SK-N-SH (cell line): ENCODE results near the gene ABI3. TPM values are rescaled to one million over a fixed set of nuclear protein-coding genes. Genes with fewer than 3 reads are reported as not detected.

Experiments
- CTCF ChIA-PET: fragments of 300-600, 350-600 bp; formaldehyde crosslinking; extraction: SDS; loops from one replicate; lab custom pipeline; 2021; lab: Yijun Ruan, JAX
- POLR2A ChIA-PET: fragments of 350-600 bp; sonication (Branson Sonifier 250); formaldehyde crosslinking; extraction: SDS; loops from one replicate; lab custom pipeline; 2020; ENCODE audit warnings: antibody characterized with exemption, inconsistent platforms; lab: Yijun Ruan, JAX
- DNase-seq: peaks from one replicate; pipeline ENCODE4 v3.0.0; 2012
- H2AFZ ChIP-seq: fragments of 200-600 bp; sonication (generic); 2 replicates; pipeline ENCODE4 v1.8.1; 2016; ENCODE audit warnings: antibody characterized with exemption, mild to moderate bottlenecking, low read depth
- H3F3A ChIP-seq: fragments of 200-600 bp; sonication (generic); replicated peaks from 2 replicates; pipeline ENCODE3; 2016; ENCODE audit warnings: antibody characterized with exemption, mild to moderate bottlenecking; ENCODE audit not compliant: insufficient read depth
- H3K27ac ChIP-seq, 2 experiments: fragments of 200-500 bp in 1 of 2; fragments of 200-600 bp in 1 of 2; sonication (Bioruptor generic) in 1 of 2; sonication (generic), shearing (Covaris generic) in 1 of 2; 2 replicates each; pipeline versions ENCODE4 v1.5.1 to v1.6.1; 2014 to 2016; ENCODE audit warnings: low read depth in 2 of 2, inconsistent platforms in 1 of 2, low read length in 1 of 2, mild to moderate bottlenecking in 1 of 2, mixed read lengths in 1 of 2
- H3K27me3 ChIP-seq: fragments of 200-600 bp; sonication (generic), shearing (Covaris generic); 2 replicates; pipeline ENCODE4 v1.6.1; 2016; ENCODE audit warnings: mixed run types; ENCODE audit not compliant: insufficient read depth
- H3K36me3 ChIP-seq, 2 experiments: fragments of 200-500 bp in 1 of 2; fragments of 200-600 bp in 1 of 2; sonication (Bioruptor generic) in 1 of 2; sonication (generic) in 1 of 2; replicated peaks in 1 of 2; 2 replicates each; pipeline versions ENCODE3 to v1.5.1; 2014 to 2016; ENCODE audit warnings: low read length in 1 of 2, mild to moderate bottlenecking in 1 of 2; ENCODE audit not compliant: insufficient read depth in 2 of 2, control insufficient read depth in 1 of 2
- H3K4me1 ChIP-seq, 2 experiments: fragments of 200-500 bp in 1 of 2; fragments of 200-600 bp in 1 of 2; sonication (Bioruptor generic) in 1 of 2; sonication (generic), shearing (Covaris generic) in 1 of 2; 2 replicates each; pipeline versions ENCODE4 v1.5.1 to v1.6.1; 2014 to 2016; ENCODE audit warnings: low read depth in 1 of 2, low read length in 1 of 2, mixed run types in 1 of 2; ENCODE audit not compliant: insufficient read depth in 2 of 2, control insufficient read depth in 1 of 2
- H3K4me2 ChIP-seq: fragments of 200-600 bp; sonication (generic), shearing (Covaris generic); 2 replicates; pipeline ENCODE4 v1.6.1; 2017; ENCODE audit warnings: mixed run types
- H3K4me3 ChIP-seq, 2 experiments: fragments of 200-500 bp in 1 of 2; fragments of 200-600 bp in 1 of 2; sonication (Bioruptor generic) in 1 of 2; sonication (generic), shearing (Covaris generic) in 1 of 2; 2 replicates each; pipeline versions ENCODE4 v1.5.1 to v1.8.1; 2014 to 2016; ENCODE audit warnings: low read depth in 2 of 2, inconsistent platforms in 1 of 2, low read length in 1 of 2, mild to moderate bottlenecking in 1 of 2, mixed read lengths in 1 of 2, moderate library complexity in 1 of 2
- H3K79me2 ChIP-seq: fragments of 200-600 bp; sonication (generic); 2 replicates; pipeline ENCODE4 v1.8.1; 2017; ENCODE audit warnings: mild to moderate bottlenecking; ENCODE audit not compliant: insufficient read depth
- H3K9ac ChIP-seq: fragments of 200-600 bp; sonication (generic); 2 replicates; pipeline ENCODE4 v1.6.1; 2017; ENCODE audit warnings: mixed run types
- H3K9me2 ChIP-seq: fragments of 200-600 bp; sonication (generic); 2 replicates; pipeline ENCODE4 v1.6.1; 2017; ENCODE audit warnings: mixed run types
- H3K9me3 ChIP-seq: fragments of 200-600 bp; sonication (generic); 2 replicates; pipeline ENCODE4 v1.6.1; 2017; ENCODE audit warnings: mixed run types, mild to moderate bottlenecking, moderate library complexity
- H4K20me1 ChIP-seq: fragments of 200-600 bp; sonication (generic); 2 replicates; pipeline ENCODE4 v1.6.1; 2017; ENCODE audit warnings: mild to moderate bottlenecking, mixed run types; ENCODE audit not compliant: insufficient read depth
- CHD2 ChIP-seq: fragments of 150-350 bp; IDR thresholded peaks from 2 replicates; pipeline ENCODE4 v1.6.1; 2018; ENCODE audit warnings: low read length; ENCODE audit not compliant: partially characterized antibody
- ELF1 ChIP-seq: IDR thresholded peaks from 2 replicates; pipeline ENCODE4 v1.4.0; 2012
- EP300 ChIP-seq, 2 experiments: IDR thresholded peaks; 2 replicates each; pipeline versions ENCODE4 v1.4.0 to v1.6.1; 2012; ENCODE audit warnings: borderline replicate concordance in 1 of 2, low read depth in 1 of 2, low read length in 1 of 2
- EZH2phosphoT487 ChIP-seq: fragments of 200-600 bp; sonication (generic); IDR thresholded peaks from 2 replicates; pipeline ENCODE4 v1.6.1; 2017; ENCODE audit warnings: low read depth, mixed run types, mild to moderate bottlenecking, antibody characterized with exemption, moderate library complexity, borderline replicate concordance
- FOXM1 ChIP-seq: IDR thresholded peaks from 2 replicates; pipeline ENCODE4 v1.4.0; 2012; ENCODE audit warnings: low read depth, mild to moderate bottlenecking
- GATA2 ChIP-seq: sonication (generic); formaldehyde crosslinking; IDR thresholded peaks from 2 replicates; pipeline ENCODE4 v1.5.0; 2020; ENCODE audit warnings: mild to moderate bottlenecking, missing genetic modification reagents
- IRF3 ChIP-seq: fragments of 150-350 bp; IDR thresholded peaks from 2 replicates; pipeline ENCODE4 v1.6.1; 2016; ENCODE audit warnings: mild to moderate bottlenecking, low read depth, low read length
- MEF2A ChIP-seq: IDR thresholded peaks from 2 replicates; pipeline ENCODE4 v1.4.0; 2012; ENCODE audit warnings: low read depth, borderline replicate concordance
- NFIC ChIP-seq: IDR thresholded peaks from 2 replicates; pipeline ENCODE4 v1.4.0; 2012; ENCODE audit warnings: borderline replicate concordance
- RAD21 ChIP-seq: IDR thresholded peaks from 2 replicates; pipeline ENCODE4 v1.6.1; 2012; ENCODE audit warnings: mild to moderate bottlenecking, low read length
- SIN3A ChIP-seq: IDR thresholded peaks from 2 replicates; pipeline ENCODE4 v1.6.1; 2012; ENCODE audit warnings: low read depth, mild to moderate bottlenecking, low read length, moderate library complexity, borderline replicate concordance
- TEAD4 ChIP-seq: IDR thresholded peaks from 2 replicates; pipeline ENCODE4 v1.4.0; 2012; ENCODE audit warnings: mild to moderate bottlenecking, borderline replicate concordance; ENCODE audit not compliant: insufficient read depth
- USF2 ChIP-seq: fragments of 150-350 bp; IDR thresholded peaks from 2 replicates; pipeline ENCODE4 v1.6.1; 2017; ENCODE audit warnings: antibody characterized with exemption, low read length, low read depth, borderline replicate concordance
- WGBS: methylation state at CpG from one replicate; pipeline ENCODE4 v1.1.6; 2017; ENCODE audit warnings: low lambda C conversion rate; 5-methylcytosine and 5-hydroxymethylcytosine counted together
- polyA plus RNA-seq, 3 experiments: library from polyadenylated mRNA; depleted of rRNA; stranded (reverse); fragments of >200 nt; gene quantifications; 2 replicates each; pipeline ENCODE4 v1.2.3, GENCODE V29; 2012

Gene ABI3
- polyA plus RNA-seq, 1 of the 3 experiments (the other 2 are of a cell fraction) = 4.7 TPM

GRCh38 chr17:49229805-49230600, 19.5 kb downstream of the ABI3 start:
- Histone ChIP-seq H3K27me3 (peaks cover 53% of the 10 kb centered on the region), H3F3A (peaks cover 6% of the 10 kb centered on the region), H3K4me1 (peaks cover 0 to 9% of the 10 kb centered on the region in 2 experiments; a peak in 1 of 4 replicates), H3K79me2 (no peaks in the 10 kb centered on the region), H3K4me3 (peak overlapping the region; percentile 61 to 73), H3K9me3 (no peaks in the 10 kb centered on the region), H2AFZ (peak overlapping the region; percentile 81), H3K27ac (no peak overlapping the region), H3K4me2 (peak overlapping the region; percentile 99), H3K36me3 (no peaks in the 10 kb centered on the region), H3K9ac (no peak overlapping the region; the same call in 1 of the 2 replicates), H3K9me2 (no peaks in the 10 kb centered on the region), H4K20me1 (no peaks in the 10 kb centered on the region)
- CTCF ChIA-PET = interaction anchor here (0.9 to 8.6 kb wide), 14 partner anchors 8 to 243 kb away, joined by 3 to 105 read pairs (median 4); no protein-coding TSS in a partner anchor
- TF ChIP-seq NFIC (no peak), ELF1 (no peak), RAD21 (no peak), IRF3 (no peak), CHD2 (no peak), FOXM1 (no peak), EZH2phosphoT487 (no peak), GATA2 (CRISPR knock-in tag) (no peak), SIN3A (no peak), TEAD4 (no peak), USF2 (no peak), EP300 (IDR thresholded peaks at IDR 0.05; ENCODE audit: borderline replicate concordance in 1 of 2, low read depth in 1 of 2, low read length in 1 of 2) (no peak), MEF2A (no peak)
- POLR2A ChIA-PET = no interaction called here
- DNase-seq = peak; percentile 60
- 6% methylated on average over 26 of the region's 36 CpGs for WGBS
